SU-DHL-6 (cell line): Measurements from ENCODE around the gene DIAPH2.

ENCODE experiments used
- H2AFZ ChIP-seq: fragments of 200-600 bp; sonication (generic); 2 replicates; pipeline ENCODE4 v1.6.1; 2014; ENCODE audit warnings: low read depth, mild to moderate bottlenecking, moderate library complexity, mixed read lengths, antibody characterized with exemption, low read length; ENCODE audit not compliant: severe bottlenecking
- H3F3A ChIP-seq: fragments of 200-600 bp; shearing (Covaris generic); 2 replicates; pipeline ENCODE4 v1.6.0; 2016; ENCODE audit warnings: antibody characterized with exemption, mild to moderate bottlenecking; ENCODE audit not compliant: insufficient read depth
- H3K27ac ChIP-seq: fragments of 200-600 bp; sonication (generic); 2 replicates; pipeline ENCODE4 v1.5.1; 2016; ENCODE audit warnings: low read depth, mild to moderate bottlenecking, low read length, moderate library complexity, mixed read lengths
- H3K27me3 ChIP-seq: fragments of 200-600 bp; sonication (generic), shearing (Covaris generic); 2 replicates; pipeline ENCODE4 v1.6.0; 2014; ENCODE audit warnings: mild to moderate bottlenecking, low read length
- H3K36me3 ChIP-seq: fragments of 200-600 bp; sonication (generic); 2 replicates; pipeline ENCODE4 v1.6.1; 2014; ENCODE audit warnings: mild to moderate bottlenecking, low read length, mixed read lengths
- H3K4me2 ChIP-seq: fragments of 300-600, 200-600 bp; shearing (Covaris generic), sonication (generic); 2 replicates; pipeline ENCODE4 v1.6.0; 2014; ENCODE audit warnings: low read length, low read depth, mild to moderate bottlenecking; ENCODE audit not compliant: poor library complexity, severe bottlenecking
- H3K4me3 ChIP-seq: fragments of 200-600 bp; sonication (generic); 2 replicates; pipeline ENCODE4 v1.5.1; 2014; ENCODE audit warnings: antibody characterized with exemption, low read length, mild to moderate bottlenecking, mixed read lengths; ENCODE audit not compliant: insufficient read depth, poor library complexity, severe bottlenecking
- H3K79me2 ChIP-seq: fragments of 200-600 bp; sonication (generic); 2 replicates; pipeline ENCODE4 v1.6.1; 2014; ENCODE audit warnings: mild to moderate bottlenecking, low read length, moderate library complexity; ENCODE audit not compliant: insufficient read depth
- H3K9ac ChIP-seq: fragments of 200-600 bp; sonication (generic); 2 replicates; pipeline ENCODE4 v1.7.0; 2014; ENCODE audit warnings: mild to moderate bottlenecking, low read length
- H3K9me2 ChIP-seq: fragments of 200-600 bp; sonication (generic); replicated peaks from 2 replicates; pipeline ENCODE4 v1.6.1; 2014; ENCODE audit warnings: low read length; ENCODE audit not compliant: insufficient read depth
- H3K9me3 ChIP-seq: fragments of 200-600 bp; sonication (generic); 2 replicates; pipeline ENCODE4 v1.6.1; 2014; ENCODE audit warnings: low read length, mixed read lengths; ENCODE audit not compliant: insufficient read depth
- H4K20me1 ChIP-seq: fragments of 200-600 bp; sonication (generic); 2 replicates; pipeline ENCODE4 v1.6.1; 2014; ENCODE audit warnings: low read depth, mild to moderate bottlenecking, antibody characterized with exemption, low read length, moderate library complexity, mixed read lengths
- CTCF ChIP-seq: fragments of 200-600 bp; sonication (generic); IDR thresholded peaks from one replicate; pipeline ENCODE4 v1.5.1; 2017; ENCODE audit warnings: antibody characterized with exemption, mild to moderate bottlenecking, low read length, moderate library complexity; ENCODE audit not compliant: insufficient read depth, poor library complexity, severe bottlenecking
- EZH2phosphoT487 ChIP-seq: fragments of 200-600 bp; sonication (generic), shearing (Covaris generic); conservative IDR thresholded peaks from 2 replicates; pipeline ENCODE4 v1.6.1; 2018; ENCODE audit warnings: mild to moderate bottlenecking, antibody characterized with exemption, low read length, moderate library complexity, mixed read lengths

The DIAPH2 gene

GRCh38 chrX:97398030-97398551 lies 713.4 kb downstream of the DIAPH2 start:
- Histone ChIP-seq H3K9ac (no peak overlapping the region), H3K4me3 (no peak overlapping the region), H3K36me3 (no peaks in the 10 kb centered on the region), H4K20me1 (no peaks in the 10 kb centered on the region), H3K27me3 (no peaks in the 10 kb centered on the region), H3K4me2 (no peak overlapping the region), H3F3A (no peaks in the 10 kb centered on the region), H3K9me3 (no peaks in the 10 kb centered on the region), H3K9me2 (no peaks in the 10 kb centered on the region), H2AFZ (no peak overlapping the region), H3K27ac (no peak overlapping the region), H3K79me2 (no peaks in the 10 kb centered on the region)
- TF ChIP-seq EZH2phosphoT487 (no peak), CTCF (no peak)

- no peak overlapping the region for H3K27ac ChIP-seq
- H3F3A ChIP-seq, result no peaks in the 10 kb centered on the region
- H3K27me3 ChIP-seq, result no peaks in the 10 kb centered on the region
- H3K9me3 ChIP-seq, result no peaks in the 10 kb centered on the region
- no peak overlapping the region for H3K4me2 ChIP-seq
- no peaks in the 10 kb centered on the region for H4K20me1 ChIP-seq
- TF ChIP-seq EZH2phosphoT487 (no peak), CTCF (no peak)
- no peaks in the 10 kb centered on the region for H3K9me2 ChIP-seq
- no peak overlapping the region for H3K4me3 ChIP-seq
- no peak overlapping the region for H3K9ac ChIP-seq
- no peaks in the 10 kb centered on the region for H3K79me2 ChIP-seq
- no peaks in the 10 kb centered on the region for H3K36me3 ChIP-seq
- no peak overlapping the region for H2AFZ ChIP-seq
Measured at GRCh38 chrX:97399400-97399799, 714.8 kb downstream of the DIAPH2 start.

GRCh38 chrX:97400492-97400891 lies 715.9 kb downstream of the DIAPH2 start:
- Histone ChIP-seq H3K36me3 (no peaks in the 10 kb centered on the region), H3K27me3 (no peaks in the 10 kb centered on the region), H3K79me2 (no peaks in the 10 kb centered on the region), H3F3A (no peaks in the 10 kb centered on the region), H3K4me2 (no peak overlapping the region), H3K9me3 (no peaks in the 10 kb centered on the region), H3K27ac (no peak overlapping the region), H3K9ac (no peak overlapping the region), H4K20me1 (no peaks in the 10 kb centered on the region), H3K4me3 (no peak overlapping the region), H2AFZ (no peak overlapping the region), H3K9me2 (no peaks in the 10 kb centered on the region)
- no peak for TF ChIP-seq CTCF

DNA sequence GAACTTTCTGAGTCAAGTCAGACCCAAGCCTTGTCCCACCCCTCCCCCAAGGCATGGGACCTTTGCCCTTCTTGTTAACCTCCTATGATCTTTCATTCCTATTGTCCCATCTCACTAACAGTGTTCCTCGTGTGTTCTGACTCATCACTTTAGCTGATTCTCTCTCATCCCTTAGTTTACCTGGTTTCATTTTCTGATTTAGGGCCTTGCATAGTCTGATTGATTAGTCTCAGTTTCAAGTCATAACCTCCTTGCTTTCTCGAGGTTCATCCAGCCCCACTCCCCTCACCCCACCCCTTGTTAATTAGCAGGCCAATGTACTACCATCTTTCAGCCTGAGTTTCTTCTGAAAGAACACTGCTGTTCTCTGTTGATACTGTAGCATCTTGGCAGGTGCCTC lies 716.5 kb downstream of the DIAPH2 start:
- no peak overlapping the region for H3K4me3 ChIP-seq
- no peaks in the 10 kb centered on the region for H3K9me3 ChIP-seq
- H3K79me2 ChIP-seq, result no peaks in the 10 kb centered on the region
- no peaks in the 10 kb centered on the region for H3K27me3 ChIP-seq
- no peaks in the 10 kb centered on the region for H3F3A ChIP-seq
- no peak overlapping the region for H2AFZ ChIP-seq
- TF ChIP-seq CTCF (no peak), EZH2phosphoT487 (no peak)
- H4K20me1 ChIP-seq, result no peaks in the 10 kb centered on the region
- H3K27ac ChIP-seq, result no peak overlapping the region
- no peaks in the 10 kb centered on the region for H3K9me2 ChIP-seq
- no peak overlapping the region for H3K4me2 ChIP-seq
- no peaks in the 10 kb centered on the region for H3K36me3 ChIP-seq
- no peak overlapping the region for H3K9ac ChIP-seq
